A549 (cell line): Measurements from ENCODE around the gene SEC16A. TPM values are rescaled to one million over a fixed set of nuclear protein-coding genes. Genes with fewer than 3 reads are reported as not detected.

Experiments used
- CBX2 ChIP-seq: fragments of 200-600 bp; sonication (generic); IDR thresholded peaks from 2 replicates; pipeline ENCODE4 v1.6.1; 2016; ENCODE audit warnings: low read depth, mild to moderate bottlenecking, borderline replicate concordance
- CHD2 ChIP-seq: fragments of 150-350 bp; IDR thresholded peaks from 2 replicates; pipeline ENCODE4 v1.6.1; 2014; ENCODE audit warnings: low read length; ENCODE audit not compliant: partially characterized antibody
- CHD4 ChIP-seq: fragments of 200-600 bp; sonication (generic); IDR thresholded peaks from 2 replicates; pipeline ENCODE4 v1.6.1; 2016; ENCODE audit warnings: antibody characterized with exemption, mild to moderate bottlenecking, borderline replicate concordance
- EHF ChIP-seq: fragments of 250-450 bp; sonication (Bioruptor Pico); IDR thresholded peaks from 2 replicates; pipeline ENCODE4 v1.5.0; 2020; ENCODE audit warnings: mild to moderate bottlenecking
- EHMT2 ChIP-seq: fragments of 200-600 bp; sonication (generic); IDR thresholded peaks from 2 replicates; pipeline ENCODE4 v1.6.1; 2016; ENCODE audit warnings: antibody characterized with exemption, low read depth, mild to moderate bottlenecking, moderate library complexity
- ESRRA ChIP-seq: fragments of 150-350 bp; IDR thresholded peaks from 2 replicates; pipeline ENCODE4 v1.6.1; 2014; ENCODE audit warnings: mild to moderate bottlenecking, low read length, borderline replicate concordance
- FOSB ChIP-seq: fragments of 250-450 bp; sonication (Bioruptor Pico); IDR thresholded peaks from 2 replicates; pipeline ENCODE4 v1.5.0; 2020; ENCODE audit warnings: mild to moderate bottlenecking, moderate library complexity
- FOSL2 ChIP-seq, 2 experiments: fragments of 450-650 bp in 1 of 2; fragments of >200 bp in 1 of 2; sonication (Bioruptor Twin) in 1 of 2; formaldehyde crosslinking; IDR thresholded peaks; 2 replicates each; pipeline versions ENCODE4 v1.5.0 to v1.6.1; 2016 to 2020; ENCODE audit warnings: mild to moderate bottlenecking in 1 of 2, moderate library complexity in 1 of 2
- HOXA7 ChIP-seq: fragments of 250-450 bp; sonication (Bioruptor Pico); IDR thresholded peaks from 2 replicates; pipeline ENCODE4 v1.5.0; 2020; ENCODE audit warnings: mild to moderate bottlenecking, moderate library complexity
- HOXB13 ChIP-seq: fragments of 250-450 bp; sonication (Bioruptor Pico); IDR thresholded peaks from 2 replicates; pipeline ENCODE4 v1.5.0; 2020; ENCODE audit warnings: low read depth, mild to moderate bottlenecking, moderate library complexity
- HOXB5 ChIP-seq: fragments of 250-450 bp; sonication (Bioruptor Pico); IDR thresholded peaks from 2 replicates; pipeline ENCODE4 v1.5.0; 2020; ENCODE audit warnings: mild to moderate bottlenecking, moderate library complexity
- JUN ChIP-seq, 2 experiments: fragments of >200 bp; sonication (Bioruptor Twin); formaldehyde crosslinking; IDR thresholded peaks; 2 replicates in 1 of 2; 3 replicates in 1 of 2; pipeline ENCODE4 v1.6.1; 2016 to 2017
- KDM1A ChIP-seq: fragments of 200-600 bp; sonication (generic); IDR thresholded peaks from 2 replicates; pipeline ENCODE4 v1.6.1; 2016; ENCODE audit warnings: low read depth, mild to moderate bottlenecking
- KDM5A ChIP-seq: fragments of 200-600 bp; sonication (generic); IDR thresholded peaks from 2 replicates; pipeline ENCODE4 v1.6.1; 2016; ENCODE audit warnings: antibody characterized with exemption, mild to moderate bottlenecking
- MAFK ChIP-seq: fragments of 450-650 bp; IDR thresholded peaks from 2 replicates; pipeline ENCODE4 v1.6.1; 2014; ENCODE audit not compliant: partially characterized antibody
- MYC ChIP-seq: IDR thresholded peaks from 2 replicates; pipeline ENCODE4 v1.6.1; 2012; ENCODE audit warnings: mild to moderate bottlenecking, inconsistent platforms, low read length, improper control_type of control experiment, borderline replicate concordance
- NR3C1 ChIP-seq: fragments of >200 bp; sonication (Bioruptor Twin); formaldehyde crosslinking; IDR thresholded peaks from 3 replicates; pipeline ENCODE4 v1.6.1; 2017
- PHF8 ChIP-seq: fragments of 200-600 bp; sonication (generic); IDR thresholded peaks from 2 replicates; pipeline ENCODE4 v1.6.1; 2016; ENCODE audit warnings: low read depth, mild to moderate bottlenecking, antibody characterized with exemption, moderate library complexity, borderline replicate concordance
- POLR2A ChIP-seq: IDR thresholded peaks from 2 replicates; pipeline ENCODE4 v1.6.1; 2012; ENCODE audit warnings: mild to moderate bottlenecking, low read length
- RCOR1 ChIP-seq: fragments of 150-350 bp; IDR thresholded peaks from 2 replicates; pipeline ENCODE4 v1.6.1; 2014; ENCODE audit warnings: antibody characterized with exemption, low read length, low read depth
- RFX5 ChIP-seq: fragments of 450-650 bp; IDR thresholded peaks from 2 replicates; pipeline ENCODE4 v1.7.1; 2014; ENCODE audit warnings: antibody characterized with exemption, mild to moderate bottlenecking, moderate library complexity
- SREBF2 ChIP-seq: fragments of 450-650 bp; IDR thresholded peaks from 2 replicates; pipeline ENCODE4 v1.6.1; 2014; ENCODE audit warnings: mild to moderate bottlenecking, moderate library complexity
- TFCP2L1 ChIP-seq: fragments of 250-450 bp; sonication (Bioruptor Pico); IDR thresholded peaks from 2 replicates; pipeline ENCODE4 v1.5.0; 2021; ENCODE audit warnings: mild to moderate bottlenecking
- TP53 ChIP-seq: fragments of 250-450 bp; sonication (Bioruptor Pico); IDR thresholded peaks from 2 replicates; pipeline ENCODE4 v1.5.0; 2021; ENCODE audit warnings: mild to moderate bottlenecking, moderate library complexity
- ZC3H11A ChIP-seq: fragments of 450-650 bp; IDR thresholded peaks from 2 replicates; pipeline ENCODE4 v1.6.1; 2014; ENCODE audit warnings: antibody characterized with exemption, mild to moderate bottlenecking
- ZFP36 ChIP-seq: fragments of 450-650 bp; IDR thresholded peaks from 2 replicates; pipeline ENCODE4 v1.6.1; 2014; ENCODE audit warnings: borderline replicate concordance; ENCODE audit not compliant: partially characterized antibody
- ZNF302 ChIP-seq: fragments of 250-450 bp; sonication (Bioruptor Pico); IDR thresholded peaks from 2 replicates; pipeline ENCODE4 v1.9.0; 2021; ENCODE audit warnings: inconsistent platforms, mild to moderate bottlenecking, moderate library complexity
- ZSCAN20 ChIP-seq: fragments of 250-450 bp; sonication (Bioruptor Pico); IDR thresholded peaks from 2 replicates; pipeline ENCODE4 v1.8.0; 2022; ENCODE audit warnings: mild to moderate bottlenecking, moderate library complexity
- polyA plus RNA-seq, 4 experiments: library from polyadenylated mRNA; depleted of rRNA in 3 of 4; stranded (reverse); fragments of >200 nt; fragmentation: RNase III in 1 of 4; extraction: RNeasy Plus Mini Kit Qiagen cat#74134 plus additional on column Dnase treatment in 1 of 4; gene quantifications; 2 replicates in 3 of 4; 3 replicates in 1 of 4; pipeline ENCODE4 v1.2.3, GENCODE V29; 2011 to 2017
- TF ChIP-seq, protein P1 (sequence below): fragments of 250-450 bp; sonication (Bioruptor Pico); IDR thresholded peaks from 2 replicates; pipeline ENCODE4 v1.5.0; 2020; ENCODE audit warnings: low read depth, mild to moderate bottlenecking, moderate library complexity
- TF ChIP-seq, protein P2 (sequence below): IDR thresholded peaks from 2 replicates; pipeline ENCODE4 v1.6.1; 2012; ENCODE audit warnings: low read depth, borderline replicate concordance
- TF ChIP-seq, protein P3 (sequence below): fragments of 200-600 bp; sonication (generic); IDR thresholded peaks from 2 replicates; pipeline ENCODE4 v1.6.1; 2016; ENCODE audit warnings: antibody characterized with exemption, mild to moderate bottlenecking, moderate library complexity
- TF ChIP-seq, protein P4 (sequence below): fragments of 250-450 bp; sonication (Bioruptor Pico); IDR thresholded peaks from 2 replicates; pipeline ENCODE4 v1.5.0; 2021; ENCODE audit warnings: mild to moderate bottlenecking, moderate library complexity, borderline replicate concordance
- TF ChIP-seq, protein P5 (sequence below): fragments of >200 bp; sonication (Bioruptor Twin); formaldehyde crosslinking; IDR thresholded peaks from 3 replicates; pipeline ENCODE4 v1.5.1; 2016
- TF ChIP-seq, protein P6 (sequence below): fragments of >200 bp; sonication (Bioruptor Twin); formaldehyde crosslinking; IDR thresholded peaks from 2 replicates; pipeline ENCODE4 v1.6.1; 2016

SEC16A gene
- polyA plus RNA-seq, 2 of the 4 experiments (the other 2 are of a cell fraction), result 24.2 to 38.0 TPM

DNA sequence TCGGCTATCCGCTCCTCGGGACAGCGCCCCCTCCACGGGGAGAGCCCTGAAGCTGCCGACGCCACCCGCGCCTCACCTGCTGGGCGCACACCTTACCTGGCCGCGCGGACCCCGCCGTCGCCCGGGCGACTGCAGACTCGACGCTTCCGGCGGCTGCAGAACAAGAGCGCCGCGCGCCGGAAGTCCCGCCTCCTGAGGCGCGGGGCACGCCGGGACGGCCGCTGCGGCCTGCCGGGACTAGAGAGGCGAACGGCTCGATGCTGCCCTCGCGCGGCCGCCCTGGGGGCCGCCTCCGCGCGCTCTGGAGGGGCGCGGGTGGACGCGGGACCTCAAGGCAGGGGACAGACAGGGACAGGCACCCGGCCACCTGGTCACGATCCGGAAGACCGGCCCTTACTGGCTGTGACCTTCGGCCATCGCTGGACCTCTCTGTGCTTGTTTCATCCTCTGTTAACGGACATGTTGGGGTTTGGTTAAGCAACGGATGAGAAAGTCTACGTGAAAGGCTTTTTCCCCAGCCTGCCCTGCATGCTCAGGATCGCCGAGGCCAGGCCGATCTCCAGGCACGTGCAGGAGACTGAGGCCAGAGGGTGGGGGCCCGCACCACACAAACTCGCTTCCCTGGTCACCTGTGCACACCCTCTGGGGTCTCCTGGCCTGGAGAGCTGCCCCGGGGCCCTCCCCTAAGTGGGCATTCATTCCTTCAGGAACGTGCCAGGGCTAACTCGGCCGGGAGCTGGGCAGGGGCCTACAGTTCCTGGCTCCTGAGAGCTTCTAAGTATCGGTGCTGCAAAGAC, 82.6 kb downstream of the SEC16A start, which contains the start of gene SNAPC4 (continued):
- TF ChIP-seq EHF (CRISPR knock-in tag), result no peak
- TF ChIP-seq ZC3H11A, result no peak
- TF ChIP-seq TFCP2L1, result 0 out of 2 replicates have a peak, but pooled peaks have one; percentile 30
- TF ChIP-seq CHD4, result no peak
- no peak for TF ChIP-seq KDM1A
- TF ChIP-seq ESRRA, result no peak
- TF ChIP-seq MYC, result no peak
- TF ChIP-seq, protein P1, sequence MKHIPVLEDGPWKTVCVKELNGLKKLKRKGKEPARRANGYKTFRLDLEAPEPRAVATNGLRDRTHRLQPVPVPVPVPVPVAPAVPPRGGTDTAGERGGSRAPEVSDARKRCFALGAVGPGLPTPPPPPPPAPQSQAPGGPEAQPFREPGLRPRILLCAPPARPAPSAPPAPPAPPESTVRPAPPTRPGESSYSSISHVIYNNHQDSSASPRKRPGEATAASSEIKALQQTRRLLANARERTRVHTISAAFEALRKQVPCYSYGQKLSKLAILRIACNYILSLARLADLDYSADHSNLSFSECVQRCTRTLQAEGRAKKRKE (CRISPR knock-in tag), result no peak
- no peak for TF ChIP-seq ZNF302 (CRISPR knock-in tag)
- TF ChIP-seq PHF8, result peak; percentile 72; the same call in 1 of the 2 replicates
- no peak for TF ChIP-seq CBX2
- TF ChIP-seq NR3C1, result no peak
- TF ChIP-seq RCOR1, result no peak
- no peak for TF ChIP-seq SREBF2
- TF ChIP-seq EHMT2, result no peak
- TF ChIP-seq KDM5A, result no peak
- TF ChIP-seq CHD2, result no peak
- TF ChIP-seq MAFK, result no peak
- no peak for TF ChIP-seq RFX5
- TF ChIP-seq ZSCAN20 (CRISPR knock-in tag), result no peak
- no peak for TF ChIP-seq ZFP36
- TF ChIP-seq, protein P2, sequence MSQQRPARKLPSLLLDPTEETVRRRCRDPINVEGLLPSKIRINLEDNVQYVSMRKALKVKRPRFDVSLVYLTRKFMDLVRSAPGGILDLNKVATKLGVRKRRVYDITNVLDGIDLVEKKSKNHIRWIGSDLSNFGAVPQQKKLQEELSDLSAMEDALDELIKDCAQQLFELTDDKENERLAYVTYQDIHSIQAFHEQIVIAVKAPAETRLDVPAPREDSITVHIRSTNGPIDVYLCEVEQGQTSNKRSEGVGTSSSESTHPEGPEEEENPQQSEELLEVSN, result peak; percentile 30; the same call in 1 of the 2 replicates
- TF ChIP-seq, protein P3, sequence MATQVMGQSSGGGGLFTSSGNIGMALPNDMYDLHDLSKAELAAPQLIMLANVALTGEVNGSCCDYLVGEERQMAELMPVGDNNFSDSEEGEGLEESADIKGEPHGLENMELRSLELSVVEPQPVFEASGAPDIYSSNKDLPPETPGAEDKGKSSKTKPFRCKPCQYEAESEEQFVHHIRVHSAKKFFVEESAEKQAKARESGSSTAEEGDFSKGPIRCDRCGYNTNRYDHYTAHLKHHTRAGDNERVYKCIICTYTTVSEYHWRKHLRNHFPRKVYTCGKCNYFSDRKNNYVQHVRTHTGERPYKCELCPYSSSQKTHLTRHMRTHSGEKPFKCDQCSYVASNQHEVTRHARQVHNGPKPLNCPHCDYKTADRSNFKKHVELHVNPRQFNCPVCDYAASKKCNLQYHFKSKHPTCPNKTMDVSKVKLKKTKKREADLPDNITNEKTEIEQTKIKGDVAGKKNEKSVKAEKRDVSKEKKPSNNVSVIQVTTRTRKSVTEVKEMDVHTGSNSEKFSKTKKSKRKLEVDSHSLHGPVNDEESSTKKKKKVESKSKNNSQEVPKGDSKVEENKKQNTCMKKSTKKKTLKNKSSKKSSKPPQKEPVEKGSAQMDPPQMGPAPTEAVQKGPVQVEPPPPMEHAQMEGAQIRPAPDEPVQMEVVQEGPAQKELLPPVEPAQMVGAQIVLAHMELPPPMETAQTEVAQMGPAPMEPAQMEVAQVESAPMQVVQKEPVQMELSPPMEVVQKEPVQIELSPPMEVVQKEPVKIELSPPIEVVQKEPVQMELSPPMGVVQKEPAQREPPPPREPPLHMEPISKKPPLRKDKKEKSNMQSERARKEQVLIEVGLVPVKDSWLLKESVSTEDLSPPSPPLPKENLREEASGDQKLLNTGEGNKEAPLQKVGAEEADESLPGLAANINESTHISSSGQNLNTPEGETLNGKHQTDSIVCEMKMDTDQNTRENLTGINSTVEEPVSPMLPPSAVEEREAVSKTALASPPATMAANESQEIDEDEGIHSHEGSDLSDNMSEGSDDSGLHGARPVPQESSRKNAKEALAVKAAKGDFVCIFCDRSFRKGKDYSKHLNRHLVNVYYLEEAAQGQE, result no peak
- TF ChIP-seq HOXA7 (CRISPR knock-in tag), result no peak
- TF ChIP-seq, protein P4, sequence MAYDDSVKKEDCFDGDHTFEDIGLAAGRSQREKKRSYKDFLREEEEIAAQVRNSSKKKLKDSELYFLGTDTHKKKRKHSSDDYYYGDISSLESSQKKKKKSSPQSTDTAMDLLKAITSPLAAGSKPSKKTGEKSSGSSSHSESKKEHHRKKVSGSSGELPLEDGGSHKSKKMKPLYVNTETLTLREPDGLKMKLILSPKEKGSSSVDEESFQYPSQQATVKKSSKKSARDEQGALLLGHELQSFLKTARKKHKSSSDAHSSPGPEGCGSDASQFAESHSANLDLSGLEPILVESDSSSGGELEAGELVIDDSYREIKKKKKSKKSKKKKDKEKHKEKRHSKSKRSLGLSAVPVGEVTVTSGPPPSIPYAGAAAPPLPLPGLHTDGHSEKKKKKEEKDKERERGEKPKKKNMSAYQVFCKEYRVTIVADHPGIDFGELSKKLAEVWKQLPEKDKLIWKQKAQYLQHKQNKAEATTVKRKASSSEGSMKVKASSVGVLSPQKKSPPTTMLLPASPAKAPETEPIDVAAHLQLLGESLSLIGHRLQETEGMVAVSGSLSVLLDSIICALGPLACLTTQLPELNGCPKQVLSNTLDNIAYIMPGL (CRISPR knock-in tag), result no peak
- TF ChIP-seq HOXB5, result 0 out of 2 replicates have a peak, but pooled peaks have one; percentile 41
- no peak for TF ChIP-seq FOSL2 (IDR thresholded peaks at IDR 0.05)
- TF ChIP-seq FOSL2 (CRISPR knock-in tag; IDR thresholded peaks at IDR 0.05), result no peak
- no peak for TF ChIP-seq FOSB
- TF ChIP-seq, protein P5, sequence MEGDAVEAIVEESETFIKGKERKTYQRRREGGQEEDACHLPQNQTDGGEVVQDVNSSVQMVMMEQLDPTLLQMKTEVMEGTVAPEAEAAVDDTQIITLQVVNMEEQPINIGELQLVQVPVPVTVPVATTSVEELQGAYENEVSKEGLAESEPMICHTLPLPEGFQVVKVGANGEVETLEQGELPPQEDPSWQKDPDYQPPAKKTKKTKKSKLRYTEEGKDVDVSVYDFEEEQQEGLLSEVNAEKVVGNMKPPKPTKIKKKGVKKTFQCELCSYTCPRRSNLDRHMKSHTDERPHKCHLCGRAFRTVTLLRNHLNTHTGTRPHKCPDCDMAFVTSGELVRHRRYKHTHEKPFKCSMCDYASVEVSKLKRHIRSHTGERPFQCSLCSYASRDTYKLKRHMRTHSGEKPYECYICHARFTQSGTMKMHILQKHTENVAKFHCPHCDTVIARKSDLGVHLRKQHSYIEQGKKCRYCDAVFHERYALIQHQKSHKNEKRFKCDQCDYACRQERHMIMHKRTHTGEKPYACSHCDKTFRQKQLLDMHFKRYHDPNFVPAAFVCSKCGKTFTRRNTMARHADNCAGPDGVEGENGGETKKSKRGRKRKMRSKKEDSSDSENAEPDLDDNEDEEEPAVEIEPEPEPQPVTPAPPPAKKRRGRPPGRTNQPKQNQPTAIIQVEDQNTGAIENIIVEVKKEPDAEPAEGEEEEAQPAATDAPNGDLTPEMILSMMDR, result peak; percentile 93
- TF ChIP-seq, protein P6, sequence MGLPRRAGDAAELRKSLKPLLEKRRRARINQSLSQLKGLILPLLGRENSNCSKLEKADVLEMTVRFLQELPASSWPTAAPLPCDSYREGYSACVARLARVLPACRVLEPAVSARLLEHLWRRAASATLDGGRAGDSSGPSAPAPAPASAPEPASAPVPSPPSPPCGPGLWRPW, result no peak
- no peak for TF ChIP-seq HOXB13
- TF ChIP-seq JUN (IDR thresholded peaks at IDR 0.05), result peak; percentile 31 to 81; a peak in 4 of 5 replicates
- no peak for TF ChIP-seq TP53 (CRISPR knock-in tag)
- TF ChIP-seq POLR2A, result peak; percentile 92
